ENCODE data around the gene PSTPIP1. TPM values are rescaled to one million over a fixed set of nuclear protein-coding genes. Genes with fewer than 3 reads are reported as not detected.
A peak's percentile ranks its signal among the peaks of the same experiment; 100 is the strongest.

PSTPIP1 gene
- total and polyA plus RNA-seq, 10 donors = 31.1 to 150 (median 84.0) TPM

- intact Hi-C loops (cut with DNase I; ENCODE audit: low total_unique reads) = no loop called here
- peaks cover 16 to 95% (median 71%) of the 10 kb centered on the region in 6 donors for H3K4me1 ChIP-seq
- H3K36me3 ChIP-seq = no peaks in the 10 kb centered on the region
- no peaks in the 10 kb centered on the region for H3K27me3 ChIP-seq (replicated peaks in 1 of 7)
- H3K27ac ChIP-seq = peak overlapping the region in 6 of 8 donors; percentile 9 to 97 (median 91)
- TF ChIP-seq CTCF (IDR thresholded peaks at IDR 0.05 in 8 of 11, conservative IDR thresholded peaks at IDR 0.05 in 3 of 11) (no peak), POLR2AphosphoS5 (IDR thresholded peaks at IDR 0.05) (peak; percentile 18 to 44 (median 19))
- H3K9me3 ChIP-seq = no peaks in the 10 kb centered on the region
- 55 to 87% (median 69%) methylated on average over 9 of the region's 9 CpGs for WGBS, 5 donors
- DNase-seq = peak; percentile 88
- H3K4me3 ChIP-seq = no peak overlapping the region
Observed at GRCh38 chr15:76991741-76992645, 2.9 kb upstream of the PSTPIP1 start.

- Histone ChIP-seq H3K9me3 (no peaks in the 10 kb centered on the region), H3K4me1 (peaks cover 22 to 95% (median 74%) of the 10 kb centered on the region in 6 donors), H3K4me3 (peak overlapping the region in 1 of 8 donors; percentile 21), H3K27ac (peak overlapping the region; percentile 27 to 97 (median 91)), H3K36me3 (no peaks in the 10 kb centered on the region), H3K27me3 (replicated peaks in 1 of 7) (no peaks in the 10 kb centered on the region)
- intact Hi-C loops (cut with DNase I; ENCODE audit: low total_unique reads) = no loop called here
- no peak for TF ChIP-seq POLR2A (IDR thresholded peaks at IDR 0.05)
- TF ChIP-seq POLR2AphosphoS5 (IDR thresholded peaks at IDR 0.05) = no peak
- no peak for TF ChIP-seq CTCF (IDR thresholded peaks at IDR 0.05 in 8 of 11, conservative IDR thresholded peaks at IDR 0.05 in 3 of 11)
- WGBS, 5 donors = 65 to 86% (median 74%) methylated on average over 6 of the region's 6 CpGs
- peak; percentile 79 for DNase-seq
Observed at GRCh38 chr15:76993114-76993725, 1.7 kb upstream of the PSTPIP1 start.

- intact Hi-C loops (cut with DNase I; ENCODE audit: low total_unique reads) = no loop called here
- DNase-seq = peak; percentile 93
- no peaks in the 10 kb centered on the region for H3K9me3 ChIP-seq
- H3K27ac ChIP-seq = peak overlapping the region; percentile 76 to 97 (median 91)
- 40 to 73% (median 59%) methylated on average over 7 to 8 of the region's 8 CpGs for WGBS, 5 donors
- H3K4me1 ChIP-seq = peaks cover 15 to 95% (median 74%) of the 10 kb centered on the region in 6 donors
- H3K36me3 ChIP-seq = peaks cover 0 to under 1% (median 0%) of the 10 kb centered on the region in 6 donors
- H3K27me3 ChIP-seq (replicated peaks in 1 of 7) = no peaks in the 10 kb centered on the region
- TF ChIP-seq CTCF (IDR thresholded peaks at IDR 0.05 in 8 of 11, conservative IDR thresholded peaks at IDR 0.05 in 3 of 11) = no peak
- TF ChIP-seq POLR2A (IDR thresholded peaks at IDR 0.05) = no peak
- peak; percentile 28 to 45 (median 39) for TF ChIP-seq POLR2AphosphoS5 (IDR thresholded peaks at IDR 0.05)
- peak overlapping the region in 1 of 8 donors; percentile 71 for H3K4me3 ChIP-seq
Observed at GRCh38 chr15:76994001-76994400, 925 bp upstream of the PSTPIP1 start.

- peaks cover 15 to 95% (median 73%) of the 10 kb centered on the region in 6 donors for H3K4me1 ChIP-seq
- 57 to 89% (median 77%) methylated on average over 5 to 6 of the region's 6 CpGs for WGBS, 5 donors
- H3K9me3 ChIP-seq = no peaks in the 10 kb centered on the region
- intact Hi-C loops (cut with DNase I; ENCODE audit: low total_unique reads) = no loop called here
- peak overlapping the region; percentile 76 to 97 (median 91) for H3K27ac ChIP-seq
- H3K36me3 ChIP-seq = peaks cover 0 to 6% (median 0%) of the 10 kb centered on the region in 6 donors
- TF ChIP-seq POLR2AphosphoS5 (IDR thresholded peaks at IDR 0.05) = no peak
- TF ChIP-seq POLR2A (IDR thresholded peaks at IDR 0.05) = no peak
- H3K27me3 ChIP-seq (replicated peaks in 1 of 7) = no peaks in the 10 kb centered on the region
- DNase-seq = no peak
- H3K4me3 ChIP-seq = peak overlapping the region in 7 of 8 donors; percentile 43 to 71 (median 53)
Observed at GRCh38 chr15:76994496-76994895, 430 bp upstream of the PSTPIP1 start.

Data from spleen (tissue), 11 donors.